ENCODE data around the gene LIPG.
"Not testable (repeated sequence)": the region's sequence is repeated elsewhere in the genome, so short reads cannot be mapped to it uniquely, and the experiment has no call there.

The LIPG gene

GRCh38 chr18:49579041-49579440, 17.2 kb downstream of the LIPG start:
- not testable (repeated sequence) for DNase-seq

- DNase-seq = not testable (repeated sequence)
Measured at GRCh38 chr18:49579583-49579982, 17.7 kb downstream of the LIPG start.

GRCh38 chr18:49580279-49580678, 18.4 kb downstream of the LIPG start:
- no peak for DNase-seq

- DNase-seq = no peak
Measured at GRCh38 chr18:49581371-49581770, 19.5 kb downstream of the LIPG start.

- no peak for DNase-seq
Measured at GRCh38 chr18:49582579-49582978, 20.7 kb downstream of the LIPG start.

GRCh38 chr18:49584394-49584793, 22.5 kb downstream of the LIPG start:
- DNase-seq = no peak

GRCh38 chr18:49584951-49585350, 23.1 kb downstream of the LIPG start:
- DNase-seq = not testable (repeated sequence)

- DNase-seq = no peak
Measured at GRCh38 chr18:49585781-49586663, 24.2 kb downstream of the LIPG start.

GRCh38 chr18:49588171-49588570, 26.3 kb downstream of the LIPG start:
- DNase-seq = no peak

GRCh38 chr18:49588971-49589370, 27.1 kb downstream of the LIPG start:
- DNase-seq = no peak

GRCh38 chr18:49590608-49591007, 28.8 kb downstream of the LIPG start:
- DNase-seq = no peak

GRCh38 chr18:49591271-49591670, 29.4 kb downstream of the LIPG start:
- no peak for DNase-seq

- no peak for DNase-seq
Measured at GRCh38 chr18:49591775-49592174, 29.9 kb downstream of the LIPG start.

GRCh38 chr18:49596687-49597086, 34.8 kb downstream of the LIPG start:
- no peak for DNase-seq

- no peak for DNase-seq
Measured at GRCh38 chr18:49597157-49597931, 35.5 kb downstream of the LIPG start.

GRCh38 chr18:49601211-49601610, 39.4 kb downstream of the LIPG start:
- DNase-seq = no peak

- DNase-seq = no peak
Measured at GRCh38 chr18:49608366-49609255, 46.8 kb downstream of the LIPG start.

- DNase-seq = no peak
Measured at GRCh38 chr18:49609256-49610021, 47.6 kb downstream of the LIPG start.

- DNase-seq = no peak
Measured at GRCh38 chr18:49610022-49610445, 48.2 kb downstream of the LIPG start.

GRCh38 chr18:49611316-49611715, 49.5 kb downstream of the LIPG start:
- DNase-seq = no peak

- DNase-seq = no peak
Measured at GRCh38 chr18:49612515-49613033, 50.7 kb downstream of the LIPG start.

GRCh38 chr18:49613141-49613640, 51.3 kb downstream of the LIPG start:
- DNase-seq = no peak

Measured in GDM1 (cell line).